Vagina (tissue), 2 donors: ENCODE measurements around the gene PRKCB. TPM values are rescaled to one million over a fixed set of nuclear protein-coding genes. Genes with fewer than 3 reads are reported as not detected.

Experiments used
- DNase-seq, 2 donors: peaks; one replicate each; pipeline ENCODE4 v3.0.0-alpha.2; 2017; ENCODE audit errors: extremely low spot score in 2 of 2
- H3K27ac ChIP-seq: fragments of 200-600 bp; sonication (generic); one replicate; pipeline ENCODE4 v1.5.1; 2019
- H3K27me3 ChIP-seq: fragments of 200-600 bp; sonication (generic); one replicate; pipeline ENCODE4 v1.5.1; 2019
- H3K36me3 ChIP-seq, 2 donors: fragments of 200-600 bp; sonication (generic); one replicate each; pipeline ENCODE4 v1.5.1; 2017 to 2019
- H3K4me1 ChIP-seq: fragments of 200-600 bp; sonication (generic); one replicate; pipeline ENCODE4 v1.5.1; 2019
- H3K4me3 ChIP-seq, 2 donors: fragments of 200-600 bp; sonication (generic); 1 replicate in 1 of 2; 2 replicates in 1 of 2; pipeline ENCODE4 v1.5.1; 2016 to 2019
- H3K9me3 ChIP-seq: fragments of 200-600 bp; sonication (generic); one replicate; pipeline ENCODE4 v1.5.1; 2019
- POLR2A ChIP-seq, 2 donors: fragments of 450-650 bp; IDR thresholded peaks; one replicate each; pipeline ENCODE4 v1.6.1; 2017; ENCODE audit warnings: antibody characterized with exemption in 2 of 2, mild to moderate bottlenecking in 2 of 2, moderate library complexity in 2 of 2
- POLR2AphosphoS5 ChIP-seq, 2 donors: sonication (generic); formaldehyde crosslinking; IDR thresholded peaks; one replicate each; pipeline ENCODE4 v1.9.0; 2017; ENCODE audit warnings: antibody characterized with exemption in 2 of 2, mild to moderate bottlenecking in 2 of 2, low read depth in 1 of 2; ENCODE audit not compliant: insufficient read depth in 1 of 2
- intact Hi-C: fragments of 100-400 bp; cut with DNase I; formaldehyde crosslinking; loops from one replicate; pipeline ENCODE4 v1.15.1; 2023
- total RNA-seq: library from RNA; depleted of rRNA; stranded (reverse); fragments of >200 nt; gene quantifications from one replicate; pipeline ENCODE4 v1.2.3, GENCODE V29; 2016
- TF ChIP-seq, protein P1 (sequence below), 3 experiments: fragments of 450-650 bp in 2 of 3; fragments of 200-600 bp in 1 of 3; sonication (generic) in 1 of 3; IDR thresholded peaks; one replicate each; pipeline ENCODE4 v1.5.1; 2017 to 2019; ENCODE audit warnings: antibody characterized with exemption in 3 of 3, mild to moderate bottlenecking in 2 of 3, moderate library complexity in 2 of 3

PRKCB gene
- total RNA-seq, 1 donor from 2014 or later, result 9.1 TPM

DNA sequence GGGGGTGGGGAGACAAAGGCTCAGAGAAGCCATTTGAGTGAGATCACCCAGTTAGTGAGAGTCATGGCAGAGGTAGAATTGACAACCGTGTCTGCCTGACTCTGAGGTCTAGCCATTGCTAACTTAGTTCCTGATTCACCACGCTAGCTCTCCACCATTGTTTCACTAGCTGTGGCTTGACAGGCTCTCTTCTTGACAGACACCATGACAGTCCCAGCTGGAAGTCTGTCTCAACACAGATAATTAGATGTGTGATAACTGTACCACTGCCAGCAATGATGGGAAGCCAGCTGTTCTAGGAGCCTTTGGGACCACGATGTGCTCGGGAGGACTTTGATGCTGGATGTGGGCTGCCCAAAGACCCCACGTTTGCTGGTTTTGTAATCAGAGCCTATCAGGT, 249.9 kb downstream of the PRKCB start:
- TF ChIP-seq POLR2A (IDR thresholded peaks at IDR 0.05) (no peak), POLR2AphosphoS5 (IDR thresholded peaks at IDR 0.05; ENCODE audit: insufficient read depth in 1 of 2, low read depth in 1 of 2) (no peak)
- intact Hi-C loops, result no loop called here
- H3K36me3 ChIP-seq, result no peaks in the 10 kb centered on the region
- no peaks in the 10 kb centered on the region for H3K27me3 ChIP-seq
- no peaks in the 10 kb centered on the region for H3K4me1 ChIP-seq
- no peak for DNase-seq
- H3K9me3 ChIP-seq, result peaks cover 6% of the 10 kb centered on the region
- no peak overlapping the region for H3K4me3 ChIP-seq
- H3K27ac ChIP-seq, result no peak overlapping the region

DNA sequence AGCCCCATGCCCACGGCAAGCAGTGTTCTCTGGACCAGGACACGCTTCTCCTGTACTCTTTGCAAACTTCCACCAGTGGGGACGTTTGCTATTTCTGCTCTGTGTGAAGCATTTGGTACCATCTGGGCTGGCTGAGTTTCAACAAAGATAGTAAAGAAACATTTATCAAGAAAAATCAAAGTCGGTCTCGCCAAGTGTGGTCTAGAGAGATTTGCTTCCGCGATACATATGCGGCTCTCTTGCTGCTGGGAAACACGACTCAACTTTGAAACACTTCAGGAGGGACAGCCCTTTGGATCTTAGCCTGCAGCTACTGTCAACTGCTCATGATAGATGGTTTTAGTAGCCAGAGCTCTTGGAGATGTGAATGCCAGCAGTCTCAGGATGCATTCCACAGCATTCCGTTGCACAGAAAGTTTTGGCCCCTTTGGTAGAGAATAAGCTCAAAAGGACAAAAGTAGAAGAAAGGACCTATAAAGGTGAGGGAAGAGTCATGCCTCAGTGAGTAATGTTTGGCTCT, 252.2 kb downstream of the PRKCB start:
- Histone ChIP-seq H3K9me3 (peaks cover 7% of the 10 kb centered on the region), H3K27me3 (no peaks in the 10 kb centered on the region), H3K27ac (no peak overlapping the region), H3K4me3 (no peak overlapping the region), H3K36me3 (no peaks in the 10 kb centered on the region), H3K4me1 (no peaks in the 10 kb centered on the region)
- intact Hi-C loops, result no loop called here
- TF ChIP-seq POLR2A (IDR thresholded peaks at IDR 0.05), result no peak
- TF ChIP-seq, protein P1, sequence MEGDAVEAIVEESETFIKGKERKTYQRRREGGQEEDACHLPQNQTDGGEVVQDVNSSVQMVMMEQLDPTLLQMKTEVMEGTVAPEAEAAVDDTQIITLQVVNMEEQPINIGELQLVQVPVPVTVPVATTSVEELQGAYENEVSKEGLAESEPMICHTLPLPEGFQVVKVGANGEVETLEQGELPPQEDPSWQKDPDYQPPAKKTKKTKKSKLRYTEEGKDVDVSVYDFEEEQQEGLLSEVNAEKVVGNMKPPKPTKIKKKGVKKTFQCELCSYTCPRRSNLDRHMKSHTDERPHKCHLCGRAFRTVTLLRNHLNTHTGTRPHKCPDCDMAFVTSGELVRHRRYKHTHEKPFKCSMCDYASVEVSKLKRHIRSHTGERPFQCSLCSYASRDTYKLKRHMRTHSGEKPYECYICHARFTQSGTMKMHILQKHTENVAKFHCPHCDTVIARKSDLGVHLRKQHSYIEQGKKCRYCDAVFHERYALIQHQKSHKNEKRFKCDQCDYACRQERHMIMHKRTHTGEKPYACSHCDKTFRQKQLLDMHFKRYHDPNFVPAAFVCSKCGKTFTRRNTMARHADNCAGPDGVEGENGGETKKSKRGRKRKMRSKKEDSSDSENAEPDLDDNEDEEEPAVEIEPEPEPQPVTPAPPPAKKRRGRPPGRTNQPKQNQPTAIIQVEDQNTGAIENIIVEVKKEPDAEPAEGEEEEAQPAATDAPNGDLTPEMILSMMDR (IDR thresholded peaks at IDR 0.05), result no peak
- no peak for TF ChIP-seq POLR2AphosphoS5 (IDR thresholded peaks at IDR 0.05; ENCODE audit: insufficient read depth in 1 of 2, low read depth in 1 of 2)
- DNase-seq, result no peak

DNA sequence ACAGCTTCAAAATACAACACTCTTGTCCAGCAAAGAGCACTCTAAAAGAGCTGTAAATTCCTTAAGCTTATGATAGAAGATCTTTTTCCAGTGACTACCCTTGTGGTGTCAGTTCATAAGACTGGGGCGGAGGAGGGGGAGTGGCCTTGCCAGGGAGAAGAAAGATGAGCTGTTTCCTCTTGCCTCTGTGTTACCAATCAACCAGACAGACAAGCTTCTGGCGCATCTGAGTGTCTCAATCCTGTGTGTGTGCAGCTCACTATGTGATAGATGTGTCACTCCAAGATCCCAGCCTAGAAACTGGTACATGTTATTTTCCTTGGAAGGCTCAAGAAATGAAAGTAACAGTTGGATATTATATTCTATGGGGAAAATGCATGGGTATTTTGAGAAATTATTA, 253.0 kb downstream of the PRKCB start:
- TF ChIP-seq POLR2AphosphoS5 (IDR thresholded peaks at IDR 0.05; ENCODE audit: insufficient read depth in 1 of 2, low read depth in 1 of 2) (no peak), POLR2A (IDR thresholded peaks at IDR 0.05) (no peak)
- TF ChIP-seq, protein P1 (IDR thresholded peaks at IDR 0.05), result no peak
- no peak overlapping the region for H3K4me3 ChIP-seq
- no peaks in the 10 kb centered on the region for H3K27me3 ChIP-seq
- DNase-seq, result no peak
- H3K9me3 ChIP-seq, result peaks cover 7% of the 10 kb centered on the region
- no peak overlapping the region for H3K27ac ChIP-seq
- H3K4me1 ChIP-seq, result no peaks in the 10 kb centered on the region
- intact Hi-C loops, result no loop called here
- H3K36me3 ChIP-seq, result no peaks in the 10 kb centered on the region

DNA sequence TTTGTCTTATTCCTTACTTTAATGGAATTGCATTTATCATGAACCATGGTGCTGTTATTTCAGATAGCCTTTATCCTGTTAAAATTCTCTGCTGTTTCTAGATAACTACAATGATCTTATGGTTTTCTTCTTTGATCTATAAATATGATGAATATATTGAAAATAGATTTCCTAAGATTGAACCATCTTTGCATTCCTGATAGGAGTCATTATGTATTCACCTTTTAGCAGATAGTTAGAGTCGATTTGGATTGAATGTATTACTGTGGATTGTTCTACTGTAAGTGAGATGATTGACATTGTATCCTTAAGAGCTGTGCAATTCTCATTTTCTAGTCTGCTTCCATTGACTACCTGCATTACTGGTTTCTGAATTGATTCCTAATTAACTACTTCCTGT, 255.3 kb downstream of the PRKCB start:
- H3K36me3 ChIP-seq, result no peaks in the 10 kb centered on the region
- TF ChIP-seq, protein P1 (IDR thresholded peaks at IDR 0.05), result no peak
- TF ChIP-seq POLR2A (IDR thresholded peaks at IDR 0.05) (no peak), POLR2AphosphoS5 (IDR thresholded peaks at IDR 0.05; ENCODE audit: insufficient read depth in 1 of 2, low read depth in 1 of 2) (no peak)
- intact Hi-C loops, result no loop called here
- no peak overlapping the region for H3K4me3 ChIP-seq
- no peak overlapping the region for H3K27ac ChIP-seq
- DNase-seq, result no peak
- no peaks in the 10 kb centered on the region for H3K4me1 ChIP-seq
- H3K9me3 ChIP-seq, result peaks cover 7% of the 10 kb centered on the region
- no peaks in the 10 kb centered on the region for H3K27me3 ChIP-seq

DNA sequence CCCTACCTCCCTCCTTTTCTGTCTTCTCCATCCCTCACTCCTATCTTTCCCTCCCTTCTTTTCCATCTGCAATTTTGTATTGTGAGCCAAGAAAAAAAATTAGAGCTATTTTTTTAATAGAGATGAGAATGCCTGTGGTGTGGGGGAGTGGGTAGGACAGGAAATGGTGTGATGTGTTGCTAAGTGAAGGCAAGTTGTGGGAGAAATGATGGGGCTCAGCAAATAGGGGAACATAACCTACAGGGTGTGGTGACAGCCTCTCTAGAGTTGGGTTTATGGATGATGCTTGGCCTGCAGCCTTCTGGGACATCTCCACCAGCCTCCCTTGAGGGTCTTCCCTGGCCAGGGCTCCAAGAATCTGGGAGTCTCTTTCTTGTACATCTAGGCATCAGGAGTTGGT, 257.3 kb downstream of the PRKCB start:
- Histone ChIP-seq H3K9me3 (peaks cover 7% of the 10 kb centered on the region), H3K27me3 (no peaks in the 10 kb centered on the region), H3K36me3 (no peaks in the 10 kb centered on the region), H3K27ac (no peak overlapping the region), H3K4me1 (no peaks in the 10 kb centered on the region), H3K4me3 (no peak overlapping the region)
- no peak for TF ChIP-seq POLR2AphosphoS5 (IDR thresholded peaks at IDR 0.05; ENCODE audit: insufficient read depth in 1 of 2, low read depth in 1 of 2)
- TF ChIP-seq POLR2A (IDR thresholded peaks at IDR 0.05), result no peak
- TF ChIP-seq, protein P1 (IDR thresholded peaks at IDR 0.05), result no peak
- no peak for DNase-seq
- intact Hi-C loops, result no loop called here
